HUES6 (cell line): ENCODE data around the gene DCAF5.

Experiments used
- H3K27ac ChIP-seq: 2 replicates; pipeline ENCODE4 v1.7.0; 2013; ENCODE audit warnings: low read depth, mild to moderate bottlenecking, low read length, inconsistent platforms
- H3K27me3 ChIP-seq: 2 replicates; pipeline ENCODE4 v1.6.1; 2013; ENCODE audit warnings: low read length; ENCODE audit not compliant: control insufficient read depth, insufficient read depth
- H3K36me3 ChIP-seq: 2 replicates; pipeline ENCODE4 v1.6.1; 2013; ENCODE audit warnings: low read length; ENCODE audit not compliant: control insufficient read depth, insufficient read depth
- H3K4me1 ChIP-seq: 2 replicates; pipeline ENCODE4 v1.6.1; 2013; ENCODE audit warnings: low read length; ENCODE audit not compliant: control insufficient read depth, insufficient read depth
- H3K4me3 ChIP-seq: 2 replicates; pipeline ENCODE4 v1.5.1; 2013; ENCODE audit warnings: low read depth, low read length
- H3K9ac ChIP-seq: one replicate; pipeline ENCODE4 v1.6.1; 2013; ENCODE audit warnings: mild to moderate bottlenecking, low read length
- H3K9me3 ChIP-seq: 2 replicates; pipeline ENCODE4 v1.6.1; 2013; ENCODE audit warnings: low read depth, low read length; ENCODE audit not compliant: control insufficient read depth, insufficient read depth

DCAF5 gene

GRCh38 chr14:69042787-69043444 is 110.0 kb downstream of the DCAF5 start:
- Histone ChIP-seq H3K36me3 (no peaks in the 10 kb centered on the region), H3K27ac (no peak overlapping the region), H3K27me3 (no peaks in the 10 kb centered on the region), H3K4me3 (no peak overlapping the region), H3K9ac (no peak overlapping the region), H3K4me1 (peaks cover 59% of the 10 kb centered on the region), H3K9me3 (no peaks in the 10 kb centered on the region)

DNA sequence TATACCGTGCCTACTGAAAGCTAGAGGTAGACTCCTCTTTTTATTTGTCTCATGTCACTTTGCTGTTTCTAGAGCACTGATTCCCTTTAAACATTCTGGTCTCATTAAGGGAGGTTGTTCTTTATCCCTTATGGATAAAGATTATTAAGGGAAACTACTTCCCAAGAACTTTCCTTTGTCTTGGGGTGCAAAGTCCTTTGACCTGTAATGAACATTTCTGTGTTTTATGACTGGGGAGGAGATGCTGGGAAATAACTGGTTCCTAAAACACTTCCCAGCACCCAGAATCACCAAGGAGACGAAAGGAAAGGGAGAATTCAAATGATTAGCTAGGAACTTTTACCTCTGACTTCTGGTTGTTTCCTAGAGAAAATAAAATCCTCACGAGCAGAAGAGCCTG is 110.6 kb downstream of the DCAF5 start:
- Histone ChIP-seq H3K4me3 (no peak overlapping the region), H3K9me3 (no peaks in the 10 kb centered on the region), H3K4me1 (peaks cover 65% of the 10 kb centered on the region), H3K27ac (no peak overlapping the region), H3K9ac (no peak overlapping the region), H3K36me3 (no peaks in the 10 kb centered on the region), H3K27me3 (no peaks in the 10 kb centered on the region)

DNA sequence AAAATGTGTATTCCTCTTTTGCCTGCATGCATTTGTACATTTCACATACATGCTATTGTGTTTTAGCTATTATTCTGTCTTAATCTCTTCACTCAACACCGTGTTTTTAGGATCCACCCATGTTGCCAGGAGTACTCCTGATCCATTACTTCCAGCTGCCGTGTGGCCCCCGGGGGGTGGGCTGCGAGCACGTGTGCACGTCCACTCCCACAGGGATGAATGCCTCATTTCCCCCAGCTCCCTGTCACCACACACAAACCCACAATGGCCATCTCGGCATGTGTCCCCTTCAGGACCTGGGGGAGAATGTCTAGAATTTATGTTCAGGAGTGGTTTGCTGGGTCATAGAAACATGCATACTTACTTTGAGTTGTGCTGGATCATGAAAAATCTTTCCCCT is 111.1 kb downstream of the DCAF5 start:
- no peak overlapping the region for H3K9ac ChIP-seq
- H3K9me3 ChIP-seq: no peaks in the 10 kb centered on the region
- no peaks in the 10 kb centered on the region for H3K36me3 ChIP-seq
- H3K27me3 ChIP-seq: no peaks in the 10 kb centered on the region
- no peak overlapping the region for H3K4me3 ChIP-seq
- peaks cover 70% of the 10 kb centered on the region for H3K4me1 ChIP-seq
- no peak overlapping the region for H3K27ac ChIP-seq

- Histone ChIP-seq H3K4me3 (no peak overlapping the region), H3K4me1 (peaks cover 63% of the 10 kb centered on the region), H3K9me3 (no peaks in the 10 kb centered on the region), H3K9ac (no peak overlapping the region), H3K36me3 (no peaks in the 10 kb centered on the region), H3K27ac (no peak overlapping the region), H3K27me3 (no peaks in the 10 kb centered on the region)
These were observed 112.6 kb downstream of the DCAF5 start for GRCh38 chr14:69040353-69040752.

DNA sequence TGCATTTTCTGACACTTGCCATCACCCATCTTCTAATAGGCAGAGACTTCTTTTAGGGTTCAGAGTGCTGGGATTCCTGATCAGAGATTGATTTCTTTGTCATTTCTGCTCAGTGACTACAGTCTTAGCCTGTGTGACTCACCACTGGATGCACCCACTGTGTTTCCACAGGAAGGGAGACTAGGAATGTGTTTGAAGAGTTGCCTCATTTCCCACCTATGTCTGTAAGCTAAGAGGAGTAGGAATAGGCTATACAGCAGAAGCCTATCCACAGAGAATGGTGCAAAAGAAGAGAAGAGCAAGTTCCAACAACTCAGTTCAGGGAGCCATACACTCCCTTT is 113.7 kb downstream of the DCAF5 start:
- Histone ChIP-seq H3K9me3 (no peaks in the 10 kb centered on the region), H3K36me3 (no peaks in the 10 kb centered on the region), H3K9ac (peak overlapping the region; percentile 47), H3K4me3 (no peak overlapping the region), H3K4me1 (peaks cover 63% of the 10 kb centered on the region), H3K27me3 (no peaks in the 10 kb centered on the region), H3K27ac (peak overlapping the region; percentile 85; the same call in 1 of the 2 replicates)

DNA sequence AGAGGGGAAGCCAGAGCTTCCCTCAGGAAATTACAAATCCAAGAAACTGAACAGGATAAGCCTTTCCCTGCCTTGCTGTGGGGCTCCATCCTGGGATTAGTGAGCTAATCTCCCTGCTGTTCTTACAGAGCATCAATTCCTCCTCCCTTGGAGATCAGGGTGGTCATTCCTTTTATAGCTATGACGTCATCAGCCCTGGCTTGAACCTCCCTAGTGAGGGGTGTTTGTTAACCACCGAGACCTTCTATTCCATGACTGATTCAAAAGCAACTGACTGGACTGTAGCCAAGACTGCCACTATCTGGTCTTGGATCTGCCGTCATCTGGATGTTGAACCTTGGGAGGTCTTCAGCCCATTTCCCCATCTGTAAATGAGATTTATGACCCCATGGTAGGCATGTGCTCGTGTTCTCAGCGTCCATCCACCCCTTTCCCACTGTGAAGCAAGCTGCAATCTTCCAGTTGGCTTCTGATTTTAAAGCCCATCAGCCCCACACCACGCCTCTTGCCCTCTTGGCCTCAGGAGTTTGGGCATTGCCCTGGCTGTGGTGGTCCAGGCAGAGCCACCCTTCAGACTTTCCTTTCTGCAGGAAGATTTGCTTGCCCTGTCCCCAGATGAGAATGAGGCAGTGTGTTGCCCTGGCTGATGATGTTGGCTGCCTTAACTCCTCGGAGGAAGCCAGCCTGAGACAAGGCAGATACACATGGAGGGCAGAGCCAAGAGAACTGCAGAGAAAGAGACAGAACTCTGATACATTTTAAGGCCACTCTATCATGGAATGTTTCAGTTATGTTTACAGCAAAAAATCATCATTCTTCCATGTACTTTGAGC is 114.2 kb downstream of the DCAF5 start:
- H3K4me1 ChIP-seq: peaks cover 59% of the 10 kb centered on the region
- peak overlapping the region; percentile 73 for H3K9ac ChIP-seq
- no peaks in the 10 kb centered on the region for H3K36me3 ChIP-seq
- H3K27ac ChIP-seq: peak overlapping the region; percentile 85; the same call in 1 of the 2 replicates
- H3K27me3 ChIP-seq: no peaks in the 10 kb centered on the region
- no peaks in the 10 kb centered on the region for H3K9me3 ChIP-seq
- H3K4me3 ChIP-seq: no peak overlapping the region

- Histone ChIP-seq H3K4me3 (peak overlapping the region; percentile 8; the same call in 1 of the 2 replicates), H3K9ac (peak overlapping the region; percentile 73), H3K36me3 (no peaks in the 10 kb centered on the region), H3K9me3 (no peaks in the 10 kb centered on the region), H3K4me1 (peaks cover 51% of the 10 kb centered on the region), H3K27me3 (no peaks in the 10 kb centered on the region), H3K27ac (peak overlapping the region; percentile 85; the same call in 1 of the 2 replicates)
These were observed 115.0 kb downstream of the DCAF5 start for GRCh38 chr14:69037790-69038454.

DNA sequence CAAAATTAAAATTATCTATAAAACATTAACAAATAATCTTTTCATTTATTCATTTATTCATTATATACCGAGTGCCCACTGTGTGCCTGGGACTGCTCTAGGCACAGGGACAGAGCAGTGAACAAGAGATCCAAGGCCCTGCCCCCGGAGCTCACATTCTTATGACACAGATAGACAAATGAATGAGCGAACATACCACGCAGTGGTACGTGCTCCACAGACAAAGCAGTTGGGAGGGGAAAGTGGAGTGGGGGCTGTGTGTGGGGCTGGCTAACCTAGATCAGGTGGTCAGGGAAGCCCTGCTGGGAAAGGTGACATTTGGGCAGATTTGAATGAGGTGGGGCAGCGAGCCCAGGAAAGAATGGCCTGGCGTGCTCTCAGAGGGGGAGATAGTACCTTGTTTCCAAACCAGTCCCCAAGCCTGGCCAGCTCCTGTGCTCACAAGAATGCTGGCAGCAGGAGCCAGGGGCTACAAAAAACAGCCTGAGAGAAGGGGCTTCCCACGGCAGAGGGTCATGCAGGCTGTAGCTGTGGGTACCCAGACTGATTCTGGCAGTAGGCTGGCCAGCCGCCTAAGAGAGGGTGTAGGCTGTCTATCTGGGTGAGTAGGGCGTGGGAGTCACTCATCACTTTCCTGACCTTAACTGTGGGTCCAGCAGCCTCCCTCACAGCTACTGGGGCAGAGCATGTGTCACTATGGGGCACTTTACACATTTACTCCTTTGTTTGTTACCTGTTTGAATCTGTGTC is 116.0 kb downstream of the DCAF5 start:
- Histone ChIP-seq H3K4me3 (no peak overlapping the region; the same call in 1 of the 2 replicates), H3K4me1 (peaks cover 47% of the 10 kb centered on the region), H3K9me3 (no peaks in the 10 kb centered on the region), H3K9ac (peak overlapping the region; percentile 49), H3K36me3 (no peaks in the 10 kb centered on the region), H3K27ac (peak overlapping the region; percentile 77; the same call in 1 of the 2 replicates), H3K27me3 (no peaks in the 10 kb centered on the region)

- Histone ChIP-seq H3K9me3 (no peaks in the 10 kb centered on the region), H3K27me3 (no peaks in the 10 kb centered on the region), H3K4me3 (no peak overlapping the region), H3K9ac (no peak overlapping the region), H3K36me3 (no peaks in the 10 kb centered on the region), H3K27ac (no peak overlapping the region), H3K4me1 (peaks cover 47% of the 10 kb centered on the region)
These were observed 118.2 kb downstream of the DCAF5 start for GRCh38 chr14:69034612-69035262.

GRCh38 chr14:69027242-69027913 is 125.5 kb downstream of the DCAF5 start:
- Histone ChIP-seq H3K9ac (no peak overlapping the region), H3K4me1 (no peaks in the 10 kb centered on the region), H3K9me3 (no peaks in the 10 kb centered on the region), H3K36me3 (no peaks in the 10 kb centered on the region), H3K27ac (no peak overlapping the region), H3K27me3 (no peaks in the 10 kb centered on the region), H3K4me3 (no peak overlapping the region)
